GM19463 (cell line): ENCODE results near the gene AKAP5.

ENCODE experiments used
- ATAC-seq: cut with Tn5 transposase; IDR thresholded peaks from one replicate; pipeline ENCODE4 v1.9.1; 2021; ENCODE audit warnings: mild to moderate bottlenecking, moderate library complexity; ENCODE audit not compliant: unreplicated experiment

The AKAP5 gene, protein sequence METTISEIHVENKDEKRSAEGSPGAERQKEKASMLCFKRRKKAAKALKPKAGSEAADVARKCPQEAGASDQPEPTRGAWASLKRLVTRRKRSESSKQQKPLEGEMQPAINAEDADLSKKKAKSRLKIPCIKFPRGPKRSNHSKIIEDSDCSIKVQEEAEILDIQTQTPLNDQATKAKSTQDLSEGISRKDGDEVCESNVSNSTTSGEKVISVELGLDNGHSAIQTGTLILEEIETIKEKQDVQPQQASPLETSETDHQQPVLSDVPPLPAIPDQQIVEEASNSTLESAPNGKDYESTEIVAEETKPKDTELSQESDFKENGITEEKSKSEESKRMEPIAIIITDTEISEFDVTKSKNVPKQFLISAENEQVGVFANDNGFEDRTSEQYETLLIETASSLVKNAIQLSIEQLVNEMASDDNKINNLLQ

DNA sequence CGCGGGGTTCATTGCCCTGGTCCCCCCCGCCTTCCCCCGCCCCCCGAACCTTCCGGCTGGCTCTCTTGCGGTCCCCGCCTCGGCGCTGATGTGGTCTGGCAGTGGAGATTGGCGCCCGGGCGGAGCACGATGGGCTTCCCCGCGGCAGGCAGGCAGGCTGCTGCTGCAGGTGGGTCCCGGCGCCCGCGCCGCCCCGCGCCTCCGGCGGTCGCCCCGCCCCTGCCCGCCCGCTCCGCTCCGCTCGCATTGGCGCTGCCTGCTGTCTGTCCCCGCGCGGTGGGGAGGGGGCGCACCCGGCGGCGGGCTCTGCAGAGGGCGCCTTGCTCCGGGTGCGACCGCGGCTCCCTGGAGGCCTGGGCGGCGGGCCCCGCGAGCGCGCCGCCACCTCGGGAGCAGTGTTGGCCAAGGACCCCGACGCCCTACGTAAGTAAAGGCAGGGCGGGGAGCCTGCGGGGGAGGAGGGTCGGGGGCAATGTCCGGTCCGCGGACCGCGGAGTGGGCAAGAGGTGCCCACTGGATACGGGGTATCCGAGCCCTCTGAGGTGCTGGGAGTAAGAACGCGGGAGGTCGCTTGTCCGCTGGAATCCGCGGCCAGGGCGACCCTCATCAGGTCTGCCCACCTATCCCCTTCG is at the start of gene AKAP5:
AKAP5 (plus strand) TSS at position 309 of the 632 bp plus-strand sequence. CDS start 2,896 bp downstream, outside the sequence.
- peak; percentile 80 for ATAC-seq

DNA sequence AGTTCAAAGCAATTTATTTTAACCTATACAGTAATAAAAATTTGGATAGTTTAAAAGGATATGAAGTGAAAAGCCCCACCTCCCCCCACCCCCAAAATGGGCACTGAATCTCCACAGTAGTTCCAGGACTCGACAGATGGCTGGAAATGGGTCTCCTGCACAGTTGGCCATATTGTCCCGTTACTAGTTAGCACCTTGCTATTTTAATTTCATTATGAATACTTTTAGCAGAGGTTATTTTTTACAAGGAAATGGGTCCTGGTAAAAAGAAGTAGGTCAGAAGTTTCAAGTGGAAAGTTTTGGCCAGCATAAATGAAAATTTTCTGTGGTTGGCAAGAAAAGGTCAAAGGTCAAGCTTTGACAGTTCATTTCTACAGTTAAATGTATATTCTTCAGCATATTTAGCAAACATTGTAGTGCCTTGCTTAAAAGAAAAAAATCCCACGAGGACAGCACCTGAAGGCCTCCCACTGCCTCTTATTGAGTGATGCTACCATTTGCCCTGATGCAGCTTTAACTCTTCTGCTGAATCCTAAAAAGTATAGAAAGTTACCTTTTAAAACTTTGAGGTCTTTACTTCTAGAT is 48.9 kb upstream of the AKAP5 start:
- ATAC-seq = no peak

DNA sequence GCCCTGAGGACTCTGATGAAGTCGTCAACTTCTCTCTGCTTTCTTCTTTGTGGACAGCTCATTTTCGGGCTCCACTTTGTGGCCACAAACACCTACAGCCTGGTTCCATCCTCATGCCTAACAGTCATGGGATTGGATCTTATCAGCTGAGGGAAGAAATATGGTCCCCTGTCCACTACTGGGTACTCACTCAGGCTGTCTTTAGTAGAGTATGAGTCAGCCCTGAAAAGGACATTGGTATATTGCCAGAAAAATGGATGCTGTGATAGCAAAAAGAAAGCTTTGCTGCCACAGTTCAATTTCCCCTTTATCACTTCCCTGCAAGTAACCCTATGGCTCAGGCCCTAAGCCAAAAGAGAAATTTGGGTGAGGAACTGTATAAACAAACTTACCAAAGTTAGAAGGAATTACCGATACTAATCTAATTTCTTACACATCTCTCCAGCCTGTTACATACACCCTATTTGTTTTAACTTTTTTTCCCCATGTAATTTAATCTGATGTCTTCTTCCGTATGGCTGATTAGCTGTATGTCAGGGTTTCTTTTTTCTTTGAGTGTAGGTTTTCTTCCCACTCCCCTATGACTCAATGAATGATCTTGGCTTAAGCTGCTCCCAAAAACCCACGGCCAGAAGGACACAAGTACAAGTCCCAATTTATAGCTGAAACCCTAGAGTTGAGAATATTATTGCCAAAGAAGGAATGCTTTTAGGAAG is 48.1 kb upstream of the AKAP5 start:
- ATAC-seq = no peak

DNA sequence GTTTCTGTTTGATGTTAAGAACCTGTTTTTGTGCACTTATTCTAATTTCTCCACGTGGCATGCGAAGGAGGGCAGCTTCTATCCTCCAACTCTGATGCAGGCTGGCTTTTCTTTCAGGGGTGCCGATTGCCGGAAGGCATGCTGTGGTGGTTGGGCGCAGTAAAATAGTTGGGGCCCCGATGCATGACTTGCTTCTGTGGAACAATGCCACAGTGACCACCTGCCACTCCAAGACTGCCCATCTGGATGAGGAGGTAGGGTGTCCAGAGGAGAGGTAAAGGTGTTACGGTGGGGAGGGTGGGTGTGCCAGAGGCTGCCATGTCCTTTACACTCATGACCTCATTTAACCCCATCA is 47.6 kb upstream of the AKAP5 start:
- ATAC-seq = no peak

DNA sequence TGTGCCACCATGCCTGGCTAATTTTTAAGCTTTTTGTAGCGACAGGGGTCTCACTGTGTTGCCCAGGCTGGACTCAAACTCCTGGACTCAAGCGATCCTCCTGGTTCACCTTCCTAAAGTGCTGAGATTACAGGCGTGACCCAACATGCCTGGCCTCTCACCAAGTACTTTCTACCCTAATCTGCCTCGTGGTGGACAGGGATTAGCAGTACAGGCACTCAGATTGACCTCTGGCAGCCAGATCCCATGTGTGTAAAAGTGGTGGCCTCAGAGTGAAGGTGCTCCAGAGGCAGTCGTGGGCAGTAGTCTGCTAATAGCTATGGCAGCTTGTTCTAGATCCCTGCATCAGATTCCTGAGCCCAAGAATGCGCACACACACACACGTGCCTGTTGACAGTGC is 46.3 kb upstream of the AKAP5 start:
- ATAC-seq = no peak

DNA sequence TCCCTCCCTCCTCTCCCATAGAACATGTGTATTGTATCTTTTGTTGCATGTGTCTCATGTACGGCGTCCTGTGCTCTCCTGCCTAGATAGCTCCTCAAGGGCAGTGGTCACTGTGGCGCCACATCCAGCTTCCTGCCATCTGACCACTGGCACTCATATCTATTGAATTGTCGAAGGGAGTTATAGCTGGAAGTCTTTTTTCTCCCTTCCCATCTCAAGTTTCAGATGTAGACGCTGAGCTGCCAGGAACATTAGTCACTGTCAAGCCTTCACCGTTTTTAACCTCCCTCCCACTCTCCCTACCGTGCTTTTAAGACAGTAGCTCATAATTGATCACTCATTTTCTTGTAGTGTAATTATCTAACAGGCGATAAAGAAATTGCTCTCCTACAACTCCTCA is 44.1 kb upstream of the AKAP5 start:
- ATAC-seq = no peak

DNA sequence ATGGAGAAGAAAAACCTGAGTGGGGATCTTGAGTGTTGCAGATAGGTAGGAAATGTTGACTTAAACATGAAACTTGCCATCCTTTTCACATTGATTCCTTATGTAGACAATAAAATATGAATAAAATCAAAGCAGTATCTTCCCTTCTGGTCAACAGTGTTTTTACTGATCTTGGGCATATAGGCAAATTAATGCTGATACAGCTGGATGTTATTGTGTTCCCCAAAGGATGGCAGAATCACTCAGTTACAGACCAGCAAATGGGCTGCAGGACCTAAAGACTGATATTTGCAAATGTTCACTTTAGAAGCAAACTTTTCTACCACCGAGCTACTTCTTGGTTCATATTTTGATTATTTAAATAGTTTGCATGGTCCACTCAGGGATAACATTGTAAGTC is 43.3 kb upstream of the AKAP5 start:
- ATAC-seq = no peak

DNA sequence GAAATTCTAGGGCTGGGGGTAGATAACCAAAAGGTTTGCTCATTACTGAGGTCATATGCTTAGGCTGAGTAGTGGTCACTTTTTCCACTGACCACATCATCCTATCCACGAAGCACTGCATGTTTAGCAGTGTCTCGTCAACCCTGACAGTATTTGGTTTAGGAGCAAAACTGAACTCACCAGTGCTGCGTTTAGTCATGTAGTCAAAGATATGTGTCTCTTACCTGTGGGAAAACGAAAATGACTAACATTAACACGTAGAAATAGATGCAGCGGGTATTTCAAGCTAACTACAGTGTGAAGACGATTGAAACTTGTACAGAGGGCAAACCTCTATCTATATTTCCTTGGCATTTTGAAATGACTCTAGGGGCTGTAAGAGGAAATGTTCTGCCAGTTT is 42.5 kb upstream of the AKAP5 start:
- peak; percentile 78 for ATAC-seq

DNA sequence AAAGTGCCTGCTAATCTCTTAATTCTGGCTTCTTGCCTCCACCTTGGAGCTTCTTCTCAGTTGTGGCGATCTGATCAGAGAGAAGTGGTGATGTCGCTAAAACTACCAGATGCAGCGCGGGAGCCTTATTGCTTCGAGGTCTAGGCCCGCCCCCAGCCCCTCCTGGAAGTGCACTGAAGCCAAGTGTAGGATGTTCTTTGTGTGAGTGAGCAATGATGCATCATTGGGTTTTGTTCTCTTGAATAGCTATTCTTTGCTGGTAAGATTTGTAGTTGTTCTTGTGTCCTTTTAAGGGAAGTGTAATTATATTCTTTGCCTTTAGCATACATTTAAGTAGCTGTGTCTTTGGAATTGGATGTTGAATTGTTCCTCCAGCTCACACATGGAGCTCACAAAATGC is 41.3 kb upstream of the AKAP5 start:
- no peak for ATAC-seq

DNA sequence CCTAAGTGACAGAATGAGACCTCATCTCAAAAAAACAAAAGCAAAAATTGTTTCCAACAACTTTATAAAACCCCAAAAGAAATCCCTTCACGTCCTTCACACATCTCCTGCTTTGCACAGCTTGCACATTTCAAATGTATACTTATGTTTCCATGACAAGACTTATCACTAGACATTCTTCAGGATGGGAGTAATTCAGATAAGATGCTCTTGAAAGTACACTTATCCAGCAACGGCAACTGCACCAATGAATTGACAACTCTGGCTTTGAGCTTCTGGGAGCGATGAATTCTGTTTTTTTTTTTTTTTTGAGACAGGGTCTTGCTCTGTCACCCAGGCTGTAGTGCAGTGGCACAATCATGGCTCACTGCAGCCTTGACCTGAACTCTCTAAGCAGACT is 30.8 kb upstream of the AKAP5 start:
- no peak for ATAC-seq

DNA sequence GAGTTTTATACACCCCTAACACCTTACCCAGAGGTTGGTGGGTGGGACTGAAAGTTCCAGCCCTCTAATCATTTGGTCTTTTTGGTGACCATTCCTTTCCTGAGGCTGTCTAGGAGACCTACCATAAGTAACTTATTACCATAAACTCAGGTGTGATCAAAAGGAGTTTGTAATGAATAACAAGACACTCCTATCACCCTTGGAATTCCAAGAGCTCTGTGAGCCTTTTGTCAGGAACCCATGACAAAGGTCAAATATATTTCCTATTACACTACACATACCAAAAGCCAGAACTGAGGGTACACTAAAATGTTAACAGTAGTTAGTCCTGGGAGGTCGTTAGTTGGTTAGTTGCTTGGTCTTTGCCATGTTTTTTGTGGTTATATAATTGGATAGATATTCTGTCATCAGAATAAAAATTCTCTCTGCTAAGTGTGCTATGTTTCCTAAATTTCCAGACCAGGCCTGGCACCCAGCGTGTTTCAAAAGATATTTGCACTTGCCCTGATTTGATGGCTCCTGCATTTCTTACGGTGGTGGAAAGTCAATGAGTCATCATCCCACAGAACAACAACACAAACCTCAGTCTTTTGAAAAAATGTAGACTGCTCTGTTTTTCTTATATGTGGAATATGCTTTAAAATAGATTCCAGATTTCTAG is 27.0 kb upstream of the AKAP5 start:
- no peak for ATAC-seq

DNA sequence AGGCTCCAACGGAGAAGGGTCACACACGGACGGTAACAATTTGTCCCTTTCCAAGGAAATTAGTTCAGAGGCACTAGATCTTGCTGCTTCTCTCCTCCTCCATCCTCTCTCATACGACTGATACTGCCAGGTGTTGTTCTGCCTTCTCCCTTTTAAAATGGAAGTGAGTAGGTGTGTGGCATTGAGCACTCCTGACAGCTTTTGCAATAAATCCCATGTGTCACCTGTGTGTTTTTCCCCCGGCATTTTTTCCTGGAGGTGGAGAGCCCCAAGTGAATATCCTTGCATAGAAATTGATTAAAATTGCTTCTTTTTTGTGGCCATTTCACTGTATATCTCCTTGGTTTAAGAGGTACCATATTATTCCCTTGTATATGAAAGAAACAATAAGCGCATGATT is 26.2 kb upstream of the AKAP5 start:
- no peak for ATAC-seq

DNA sequence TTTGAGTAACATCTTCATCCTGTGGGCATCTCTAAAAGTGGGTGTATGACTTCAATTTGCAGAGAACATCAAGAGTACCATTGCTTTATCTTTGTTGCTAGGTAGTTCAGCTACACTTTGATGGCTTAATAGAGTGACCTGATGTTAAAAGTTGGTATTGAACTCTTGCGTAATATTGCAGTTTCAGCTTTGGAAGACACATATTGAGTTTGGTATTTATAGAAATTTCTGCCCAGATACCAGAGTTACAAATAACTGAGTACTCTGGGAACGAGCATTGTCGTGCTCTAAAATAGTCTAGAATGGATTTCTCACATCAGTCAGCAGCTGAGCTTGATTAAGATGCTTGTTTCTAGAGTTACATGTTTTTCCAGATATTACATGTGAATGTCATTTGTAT is 24.8 kb upstream of the AKAP5 start:
- ATAC-seq = no peak

DNA sequence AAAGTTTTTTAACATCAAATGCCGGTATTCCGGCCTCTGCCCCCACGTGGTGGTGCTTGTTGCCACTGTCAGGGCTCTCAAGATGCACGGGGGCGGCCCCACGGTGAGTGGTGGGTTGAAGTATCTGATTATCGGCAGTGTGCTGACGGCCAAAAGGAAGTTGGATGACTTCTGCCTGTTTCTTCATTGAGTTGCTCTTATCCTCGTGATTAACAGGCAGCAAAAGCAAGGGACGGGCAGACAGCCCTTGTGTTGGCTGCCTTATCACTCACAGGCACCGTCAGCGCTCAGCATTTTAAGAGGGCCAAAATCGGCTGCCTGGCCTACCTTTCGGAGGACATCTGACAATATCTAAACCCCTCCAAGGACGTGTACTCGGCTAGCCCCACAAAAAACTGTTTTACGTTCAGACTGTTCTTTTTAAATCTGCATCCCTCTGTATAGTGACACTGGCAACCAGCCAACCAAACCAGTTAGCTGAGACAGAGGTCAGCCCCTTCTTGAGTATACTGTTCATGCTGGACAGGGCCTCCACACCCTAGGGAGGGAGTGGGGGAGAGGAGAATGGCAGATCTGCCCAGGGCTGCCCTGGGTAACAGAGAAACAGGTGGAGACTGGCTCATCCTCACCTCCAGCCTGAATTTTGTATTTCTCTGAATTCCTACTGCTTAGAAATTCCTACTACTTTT is 22.9 kb upstream of the AKAP5 start:
- ATAC-seq = no peak

DNA sequence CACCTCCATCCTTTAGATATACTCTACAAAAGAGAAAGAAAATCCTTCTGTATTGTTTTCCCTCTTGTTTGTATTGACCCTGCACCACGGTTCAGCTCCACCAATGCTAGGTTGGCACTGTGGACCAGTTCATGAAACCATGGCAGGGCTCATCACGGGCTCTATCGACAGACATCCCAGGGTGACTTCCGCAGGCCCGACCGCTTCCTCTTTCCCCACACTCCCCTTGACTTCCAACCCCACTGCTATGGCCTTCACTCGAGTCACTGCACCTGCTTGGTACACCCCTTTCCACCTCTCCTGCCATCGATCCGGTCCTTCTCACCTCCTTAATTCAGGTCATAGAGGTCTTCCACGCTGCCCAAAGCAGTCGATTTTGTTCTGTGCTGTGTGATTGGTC is 21.2 kb upstream of the AKAP5 start:
- ATAC-seq = no peak

DNA sequence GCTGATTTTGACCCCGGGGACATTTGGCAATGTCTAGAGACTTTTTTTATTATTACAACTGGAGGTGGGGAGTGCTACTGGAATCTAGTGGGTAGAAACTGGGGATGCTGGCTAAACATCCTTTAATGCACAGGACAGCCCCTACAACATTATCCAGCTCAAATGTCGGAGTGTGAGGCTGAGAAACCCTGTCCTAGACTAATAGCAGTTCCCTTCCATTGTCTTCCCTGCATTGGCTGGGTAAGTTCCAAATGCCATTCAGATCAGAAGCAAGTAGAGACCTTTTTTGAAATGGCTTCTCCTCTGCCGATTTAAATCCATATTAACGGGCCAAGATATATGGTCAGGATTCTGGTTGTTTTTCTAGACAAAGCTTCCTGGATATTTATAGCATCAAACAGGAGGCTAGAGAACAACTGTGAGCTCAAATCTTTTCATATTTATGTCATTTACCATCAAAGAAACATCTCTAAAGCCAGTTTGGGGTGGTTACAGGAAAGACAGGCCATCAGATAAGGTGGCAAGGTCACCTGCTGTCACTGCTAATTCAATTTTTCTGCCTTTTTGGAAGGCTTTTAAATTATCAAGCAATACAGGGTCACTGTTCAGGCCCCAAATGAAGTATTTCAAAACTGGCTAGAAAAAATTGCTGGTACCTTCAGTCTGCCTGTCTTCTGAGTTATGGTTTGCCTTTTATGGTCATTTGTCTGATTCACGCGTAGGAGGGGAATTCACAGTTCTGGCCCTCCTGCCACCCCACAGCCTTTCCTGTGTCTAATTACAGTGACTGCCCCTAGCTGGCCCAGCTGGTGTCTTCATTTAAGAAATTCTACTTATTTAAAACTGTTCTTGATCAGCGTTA is 20.1 kb upstream of the AKAP5 start:
- peak; percentile 99 for ATAC-seq

DNA sequence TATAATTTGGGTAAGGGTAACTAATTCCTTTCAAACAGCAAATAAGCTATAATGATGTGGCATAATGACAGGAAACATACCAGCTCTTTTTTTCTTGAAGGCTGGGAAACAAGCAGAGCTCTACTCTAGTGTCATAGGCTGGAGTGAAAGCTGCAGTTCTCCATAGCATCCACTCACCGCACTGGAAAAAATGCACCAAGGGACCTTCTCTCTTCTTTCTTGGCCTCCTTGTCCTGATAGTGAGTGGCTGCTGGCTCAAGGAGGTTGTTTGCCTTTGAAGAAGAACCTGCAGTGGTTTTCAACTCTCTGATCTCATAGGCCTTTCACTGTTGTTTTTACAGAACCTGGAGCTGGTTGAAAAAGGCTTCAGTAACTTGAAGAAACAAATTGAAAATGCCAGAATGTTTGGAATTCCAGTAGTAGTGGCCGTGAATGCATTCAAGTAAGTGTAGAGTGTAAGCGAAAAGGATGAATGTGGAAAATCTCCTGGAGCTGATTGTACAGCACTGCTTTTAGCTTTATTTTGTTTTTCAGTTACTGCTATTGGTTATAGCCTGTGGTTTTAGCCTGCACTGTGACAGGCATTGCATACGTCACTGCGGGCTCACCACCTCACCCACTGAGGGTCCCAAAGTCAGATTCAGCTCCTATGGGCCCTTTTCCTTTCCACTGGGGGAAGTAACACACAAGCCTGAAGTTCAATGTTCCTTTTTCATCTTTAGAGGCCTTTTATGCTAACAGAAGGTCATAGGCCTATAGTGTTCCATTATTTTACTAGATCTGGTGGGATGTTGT is 17.2 kb upstream of the AKAP5 start:
- ATAC-seq = no peak

DNA sequence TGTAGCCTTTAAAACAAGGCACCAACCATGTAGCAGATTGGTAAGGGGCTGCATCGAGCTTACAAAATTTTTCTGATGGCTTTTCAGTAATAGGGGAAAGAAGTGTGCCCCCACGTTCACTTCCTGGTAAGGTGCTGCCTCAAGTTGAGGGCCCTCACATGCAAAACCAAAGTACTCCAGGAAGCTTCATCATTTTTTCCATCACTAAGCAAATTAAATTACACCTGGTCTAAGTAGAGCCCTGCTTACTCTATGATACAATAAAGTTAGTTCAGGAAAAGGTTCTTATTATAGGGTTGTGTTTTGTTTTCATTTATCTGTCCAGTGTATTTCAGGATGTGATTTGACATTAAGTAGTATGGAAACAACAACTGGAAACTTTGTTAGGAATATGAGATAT is 15.0 kb upstream of the AKAP5 start:
- no peak for ATAC-seq

DNA sequence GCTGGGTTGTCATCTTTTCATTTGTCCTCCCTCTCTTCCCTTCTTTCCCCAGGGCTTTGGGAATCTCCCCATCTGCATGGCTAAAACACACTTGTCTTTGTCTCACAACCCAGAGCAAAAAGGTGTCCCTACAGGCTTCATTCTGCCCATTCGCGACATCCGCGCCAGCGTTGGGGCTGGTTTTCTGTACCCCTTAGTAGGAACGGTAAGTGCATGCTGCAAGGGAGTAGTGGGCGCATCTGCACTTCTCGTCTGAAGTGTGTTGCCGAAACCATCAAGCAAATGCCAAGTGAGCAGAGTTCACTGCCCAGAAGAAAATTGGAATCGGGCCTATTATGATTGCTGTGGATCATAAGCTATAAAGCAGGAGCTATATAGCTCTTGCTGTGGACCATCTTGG is 10.6 kb upstream of the AKAP5 start:
- no peak for ATAC-seq
